ENCODE measurements around the gene ITSN1.
"Not testable (repeated sequence)": the region's sequence is repeated elsewhere in the genome, so short reads cannot be mapped to it uniquely, and the experiment has no call there.

ITSN1 gene

DNA sequence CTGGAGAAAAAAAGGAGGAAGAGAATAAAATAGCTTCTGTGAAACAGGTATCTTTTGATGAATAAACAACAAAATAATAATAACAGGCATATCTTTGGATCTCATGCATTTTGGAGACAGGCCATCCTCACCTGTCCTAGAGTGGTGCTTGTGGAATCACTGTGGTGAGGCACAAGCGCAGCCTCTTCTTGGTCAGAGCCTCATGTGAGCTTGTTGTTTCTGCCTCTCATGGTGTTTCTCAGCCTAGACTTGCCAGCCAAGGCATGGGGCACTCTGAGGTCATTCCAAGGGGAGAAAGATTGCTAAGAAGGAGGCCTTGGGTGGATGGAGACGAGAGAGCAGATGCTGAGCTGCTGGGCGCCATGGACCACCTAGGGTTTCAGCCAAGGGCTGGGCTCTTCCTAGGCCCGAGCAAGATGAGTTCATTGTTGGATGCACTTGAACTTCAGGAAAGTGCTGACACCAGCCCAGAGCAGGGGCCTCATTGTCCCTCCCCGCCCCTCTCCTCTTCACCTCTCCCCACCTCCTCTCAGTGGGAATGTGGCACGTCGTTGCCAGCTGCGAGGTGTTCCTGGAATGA is 223.8 kb downstream of the ITSN1 start:
- Histone ChIP-seq H4K12ac (ENCODE audit: low read depth, low read length) (no peak overlapping the region), H3K79me2 (ENCODE audit: control insufficient read depth, insufficient read depth, low read length, poor library complexity) (no peaks in the 10 kb centered on the region), H3K23ac (ENCODE audit: low read length) (no peak overlapping the region), H3K9ac (ENCODE audit: low read length) (no peak overlapping the region), H4K91ac (ENCODE audit: low read depth, low read length) (no peak overlapping the region), H2AK5ac (ENCODE audit: low read length) (no peak overlapping the region), H2BK12ac (ENCODE audit: low read length) (no peak overlapping the region), H2AFZ (ENCODE audit: insufficient read depth, low read length, poor library complexity) (no peak overlapping the region), H3K4me2 (ENCODE audit: low read length) (no peak overlapping the region), H2BK120ac (ENCODE audit: insufficient read depth, low read length, poor library complexity) (no peak overlapping the region), H3K27me3 (ENCODE audit: insufficient read depth, low read length) (no peaks in the 10 kb centered on the region), H2BK5ac (ENCODE audit: low read depth, low read length, poor library complexity) (no peak overlapping the region), H3K18ac (ENCODE audit: low read length) (no peak overlapping the region), H4K8ac (ENCODE audit: low read depth, low read length) (no peak overlapping the region), H3K14ac (ENCODE audit: low read length) (no peak overlapping the region), H3K79me1 (ENCODE audit: low read length) (no peaks in the 10 kb centered on the region), H3K36me3 (ENCODE audit: control insufficient read depth in 1 of 2, insufficient read depth in 2 of 2, low read length in 2 of 2) (no peaks in the 10 kb centered on the region), H3K4me1 (ENCODE audit: control insufficient read depth in 1 of 2, insufficient read depth in 2 of 2, low read length in 2 of 2) (no peaks in the 10 kb centered on the region), H3K27ac (ENCODE audit: low read depth, low read length) (no peak overlapping the region), H3K4ac (ENCODE audit: low read depth, low read length) (no peak overlapping the region), H3K9me3 (ENCODE audit: insufficient read depth, low read depth, low read length) (peaks cover 2% of the 10 kb centered on the region), H3K4me3 (ENCODE audit: low read depth, low read length) (no peak overlapping the region)
- DNase-seq = no peak
- no CpG with 5 or more reads among the region's 8 CpGs for WGBS (ENCODE audit: extremely low coverage, insufficient coverage, insufficient read length)

DNA sequence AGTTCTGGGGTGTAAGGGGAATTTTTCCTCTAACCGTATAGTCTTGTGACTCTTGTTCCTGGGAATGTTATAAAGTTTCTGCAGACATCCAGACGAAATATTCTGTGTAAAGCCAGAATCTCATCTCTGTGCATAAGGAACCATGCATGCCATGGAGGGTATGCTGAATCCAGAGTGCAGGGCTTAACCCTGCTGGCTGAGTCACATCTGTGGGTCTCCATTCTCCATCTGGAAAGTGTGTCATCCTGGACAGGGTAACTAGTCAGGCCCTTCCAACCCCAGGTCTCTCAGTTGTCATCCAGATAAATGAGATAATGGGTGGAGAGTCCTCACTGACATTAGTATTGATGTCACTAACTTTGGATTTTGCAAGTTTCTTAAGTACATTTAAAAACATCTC is 224.5 kb downstream of the ITSN1 start:
- Histone ChIP-seq H3K14ac (ENCODE audit: low read length) (no peak overlapping the region), H4K12ac (ENCODE audit: low read depth, low read length) (no peak overlapping the region), H2AK5ac (ENCODE audit: low read length) (no peak overlapping the region), H3K9me3 (ENCODE audit: insufficient read depth, low read depth, low read length) (peaks cover 2% of the 10 kb centered on the region), H2BK5ac (ENCODE audit: low read depth, low read length, poor library complexity) (no peak overlapping the region), H3K4ac (ENCODE audit: low read depth, low read length) (no peak overlapping the region), H3K23ac (ENCODE audit: low read length) (no peak overlapping the region), H3K4me1 (ENCODE audit: control insufficient read depth in 1 of 2, insufficient read depth in 2 of 2, low read length in 2 of 2) (no peaks in the 10 kb centered on the region), H3K4me3 (ENCODE audit: low read depth, low read length) (no peak overlapping the region), H4K8ac (ENCODE audit: low read depth, low read length) (no peak overlapping the region), H3K36me3 (ENCODE audit: control insufficient read depth in 1 of 2, insufficient read depth in 2 of 2, low read length in 2 of 2) (no peaks in the 10 kb centered on the region), H2AFZ (ENCODE audit: insufficient read depth, low read length, poor library complexity) (no peak overlapping the region), H3K79me1 (ENCODE audit: low read length) (no peaks in the 10 kb centered on the region), H3K18ac (ENCODE audit: low read length) (no peak overlapping the region), H2BK12ac (ENCODE audit: low read length) (no peak overlapping the region), H3K27me3 (ENCODE audit: insufficient read depth, low read length) (no peaks in the 10 kb centered on the region), H2BK120ac (ENCODE audit: insufficient read depth, low read length, poor library complexity) (no peak overlapping the region), H3K27ac (ENCODE audit: low read depth, low read length) (no peak overlapping the region), H4K91ac (ENCODE audit: low read depth, low read length) (no peak overlapping the region), H3K79me2 (ENCODE audit: control insufficient read depth, insufficient read depth, low read length, poor library complexity) (no peaks in the 10 kb centered on the region), H3K4me2 (ENCODE audit: low read length) (no peak overlapping the region), H3K9ac (ENCODE audit: low read length) (no peak overlapping the region)
- DNase-seq = no peak
- WGBS (ENCODE audit: extremely low coverage, insufficient coverage, insufficient read length) = no CpG with 5 or more reads among the region's 2 CpGs

DNA sequence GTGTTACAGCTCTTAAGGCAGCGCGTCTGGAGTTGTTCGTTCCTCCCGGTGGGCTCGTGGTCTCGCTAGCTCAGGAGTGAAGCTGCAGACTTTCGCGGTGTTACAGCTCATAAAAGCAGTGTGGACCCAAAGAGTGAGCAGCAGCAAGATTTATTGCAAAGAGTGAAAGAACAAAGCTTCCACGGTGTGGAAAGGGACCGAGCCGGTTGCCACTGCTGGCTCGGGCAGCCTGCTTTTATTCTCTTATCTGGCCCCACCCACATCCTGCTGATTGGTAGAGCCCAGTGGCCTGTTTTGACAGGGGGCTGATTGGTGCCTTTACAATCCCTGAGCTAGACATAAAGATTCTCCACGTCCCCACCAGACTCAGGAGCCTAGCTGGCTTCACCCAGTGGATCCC is 225.6 kb downstream of the ITSN1 start:
- H2BK12ac ChIP-seq (ENCODE audit: low read length); H2BK5ac ChIP-seq (ENCODE audit: low read depth, low read length, poor library complexity); H3K4me1 ChIP-seq (ENCODE audit: control insufficient read depth in 1 of 2, insufficient read depth in 2 of 2, low read length in 2 of 2); H2AFZ ChIP-seq (ENCODE audit: insufficient read depth, low read length, poor library complexity); H3K14ac ChIP-seq (ENCODE audit: low read length); H2AK5ac ChIP-seq (ENCODE audit: low read length); H4K8ac ChIP-seq (ENCODE audit: low read depth, low read length); H3K27ac ChIP-seq (ENCODE audit: low read depth, low read length); H4K91ac ChIP-seq (ENCODE audit: low read depth, low read length); H3K4ac ChIP-seq (ENCODE audit: low read depth, low read length); H2BK120ac ChIP-seq (ENCODE audit: insufficient read depth, low read length, poor library complexity); DNase-seq; H3K9me3 ChIP-seq (ENCODE audit: insufficient read depth, low read depth, low read length); H3K4me3 ChIP-seq (ENCODE audit: low read depth, low read length); H3K4me2 ChIP-seq (ENCODE audit: low read length); H3K9ac ChIP-seq (ENCODE audit: low read length); H3K79me2 ChIP-seq (ENCODE audit: control insufficient read depth, insufficient read depth, low read length, poor library complexity); H3K36me3 ChIP-seq (ENCODE audit: control insufficient read depth in 1 of 2, insufficient read depth in 2 of 2, low read length in 2 of 2); H3K23ac ChIP-seq (ENCODE audit: low read length); H3K27me3 ChIP-seq (ENCODE audit: insufficient read depth, low read length); H4K12ac ChIP-seq (ENCODE audit: low read depth, low read length); H3K79me1 ChIP-seq (ENCODE audit: low read length); H3K18ac ChIP-seq (ENCODE audit: low read length): not testable (repeated sequence)
- no CpG with 5 or more reads among the region's 13 CpGs for WGBS (ENCODE audit: extremely low coverage, insufficient coverage, insufficient read length)

GRCh38 chr21:33869873-33870272 is 227.6 kb downstream of the ITSN1 start:
- H3K4me2 ChIP-seq (ENCODE audit: low read length) = no peak overlapping the region
- DNase-seq = no peak
- H3K14ac ChIP-seq (ENCODE audit: low read length) = no peak overlapping the region
- no peak overlapping the region for H4K91ac ChIP-seq (ENCODE audit: low read depth, low read length)
- no peak overlapping the region for H3K4me3 ChIP-seq (ENCODE audit: low read depth, low read length)
- no peak overlapping the region for H3K18ac ChIP-seq (ENCODE audit: low read length)
- no peak overlapping the region for H3K9ac ChIP-seq (ENCODE audit: low read length)
- H3K36me3 ChIP-seq (ENCODE audit: control insufficient read depth in 1 of 2, insufficient read depth in 2 of 2, low read length in 2 of 2) = no peaks in the 10 kb centered on the region
- H4K8ac ChIP-seq (ENCODE audit: low read depth, low read length) = no peak overlapping the region
- no peak overlapping the region for H2BK120ac ChIP-seq (ENCODE audit: insufficient read depth, low read length, poor library complexity)
- no peak overlapping the region for H3K4ac ChIP-seq (ENCODE audit: low read depth, low read length)
- no peaks in the 10 kb centered on the region for H3K4me1 ChIP-seq (ENCODE audit: control insufficient read depth in 1 of 2, insufficient read depth in 2 of 2, low read length in 2 of 2)
- no peak overlapping the region for H2BK12ac ChIP-seq (ENCODE audit: low read length)
- no peak overlapping the region for H3K27ac ChIP-seq (ENCODE audit: low read depth, low read length)
- no peak overlapping the region for H4K12ac ChIP-seq (ENCODE audit: low read depth, low read length)
- no peak overlapping the region for H3K23ac ChIP-seq (ENCODE audit: low read length)
- H3K79me2 ChIP-seq (ENCODE audit: control insufficient read depth, insufficient read depth, low read length, poor library complexity) = no peaks in the 10 kb centered on the region
- no peak overlapping the region for H2BK5ac ChIP-seq (ENCODE audit: low read depth, low read length, poor library complexity)
- H2AK5ac ChIP-seq (ENCODE audit: low read length) = no peak overlapping the region
- H3K79me1 ChIP-seq (ENCODE audit: low read length) = no peaks in the 10 kb centered on the region
- no peak overlapping the region for H2AFZ ChIP-seq (ENCODE audit: insufficient read depth, low read length, poor library complexity)
- H3K9me3 ChIP-seq (ENCODE audit: insufficient read depth, low read depth, low read length) = peaks cover 2% of the 10 kb centered on the region
- no peaks in the 10 kb centered on the region for H3K27me3 ChIP-seq (ENCODE audit: insufficient read depth, low read length)
